ENCODE measurements around the gene SLC4A9.

SLC4A9 gene

GRCh38 chr5:140363631-140364471, 3.9 kb downstream of the SLC4A9 start:
- DNase-seq: no peak

- DNase-seq: no peak
Observed at GRCh38 chr5:140364472-140364765, 4.4 kb downstream of the SLC4A9 start.

DNA sequence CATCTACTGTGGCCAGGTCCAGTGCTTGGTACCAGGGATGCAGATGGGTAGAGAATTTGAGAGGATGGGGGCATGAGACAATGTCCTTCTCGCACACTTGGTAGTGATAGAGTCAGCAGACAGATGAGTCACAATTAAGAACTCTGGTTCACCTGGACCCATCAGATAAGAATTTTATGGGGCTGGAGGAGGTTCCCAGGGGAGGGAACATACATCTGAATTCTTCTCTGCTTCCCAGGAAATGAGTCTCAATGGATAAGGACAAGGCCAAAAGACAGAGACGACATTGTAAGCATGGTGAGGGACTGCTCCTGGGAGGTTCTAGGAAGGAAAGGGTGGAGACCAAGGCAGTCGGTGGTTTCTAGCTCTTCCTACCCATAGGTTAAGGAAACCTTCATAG, 5.3 kb downstream of the SLC4A9 start:
- no peak for DNase-seq

DNA sequence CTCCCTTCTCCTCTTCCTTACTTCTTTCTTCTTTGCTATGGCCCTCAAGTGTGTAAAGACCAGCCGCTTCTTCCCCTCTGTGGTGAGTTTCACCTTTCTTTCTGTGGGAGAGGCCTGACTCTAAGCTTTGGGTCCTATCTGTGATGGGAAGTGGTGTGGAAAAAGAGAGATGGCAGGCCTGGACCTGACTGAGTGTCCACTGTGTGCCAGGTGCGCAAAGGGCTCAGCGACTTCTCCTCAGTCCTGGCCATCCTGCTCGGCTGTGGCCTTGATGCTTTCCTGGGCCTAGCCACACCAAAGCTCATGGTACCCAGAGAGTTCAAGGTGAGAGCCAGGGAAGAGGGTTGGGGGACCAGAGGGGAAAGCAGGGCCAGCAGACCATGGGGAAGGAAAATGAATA, 5.9 kb downstream of the SLC4A9 start:
- no peak for DNase-seq

DNA sequence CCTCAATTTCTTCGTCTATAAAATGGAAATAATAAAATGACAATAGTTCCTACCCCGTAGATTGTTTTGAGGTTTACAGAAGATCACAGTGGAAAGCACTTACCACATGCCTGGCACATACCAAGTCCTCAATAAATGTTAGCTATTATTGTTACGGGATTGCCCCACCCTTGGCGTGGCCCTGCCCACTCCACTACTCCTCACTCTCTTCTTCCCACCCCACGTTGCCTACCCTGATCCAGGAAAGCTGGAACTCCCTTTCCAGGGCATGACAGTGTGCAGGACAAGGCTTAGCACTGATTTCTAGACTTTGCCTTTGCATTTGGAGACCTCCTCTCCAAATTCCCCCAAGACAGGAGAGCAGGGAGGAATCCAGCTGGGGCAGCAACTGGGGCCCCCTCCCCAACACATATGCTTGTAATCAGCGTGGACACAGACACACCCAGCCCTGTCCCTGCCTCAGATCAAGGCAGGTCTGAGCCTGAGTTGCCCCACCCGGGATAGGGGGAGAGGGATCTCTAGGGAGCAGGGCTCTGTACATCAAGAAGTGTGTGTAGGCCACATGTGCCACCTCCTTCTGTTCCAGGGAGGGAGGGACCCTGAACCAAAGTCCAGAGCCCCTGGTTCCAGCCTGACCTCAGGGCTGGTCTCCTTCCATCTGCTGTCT, 6.7 kb downstream of the SLC4A9 start:
- no peak for DNase-seq

GRCh38 chr5:140367256-140368013, 7.4 kb downstream of the SLC4A9 start:
- no peak for DNase-seq

DNA sequence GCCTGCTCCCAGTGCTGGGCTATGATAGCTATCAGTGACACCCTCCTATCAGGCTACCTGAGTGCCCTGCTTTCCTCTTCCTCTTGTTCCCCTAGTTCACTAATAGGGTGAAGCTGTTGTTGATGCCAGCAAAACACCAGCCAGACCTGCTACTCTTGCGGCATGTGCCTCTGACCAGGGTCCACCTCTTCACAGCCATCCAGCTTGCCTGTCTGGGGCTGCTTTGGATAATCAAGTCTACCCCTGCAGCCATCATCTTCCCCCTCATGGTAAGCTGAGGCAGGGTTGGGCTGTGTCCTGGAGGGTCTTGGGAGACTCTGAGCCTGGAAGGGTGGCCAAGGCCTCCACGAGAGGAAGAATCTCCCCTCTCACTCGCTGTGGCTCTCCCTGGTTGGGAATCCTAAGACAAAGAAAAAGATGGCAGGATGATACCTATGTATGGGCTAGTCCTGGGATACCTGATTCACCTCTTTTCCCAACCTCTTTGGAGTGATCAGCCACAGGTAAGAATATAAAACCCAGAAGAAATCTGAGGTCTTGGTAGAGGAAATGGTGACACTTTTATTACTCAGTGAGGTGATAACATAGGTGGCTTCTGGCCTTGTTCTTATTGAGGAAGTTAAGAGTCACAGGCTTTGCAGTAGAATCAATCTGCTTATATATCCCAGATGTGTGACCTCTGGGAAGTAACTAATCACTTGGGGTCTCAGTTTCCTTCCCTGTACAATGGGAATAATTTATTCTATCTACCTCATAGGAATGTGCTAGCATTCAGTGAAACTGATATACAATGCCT, 11.6 kb downstream of the SLC4A9 start:
- no peak for DNase-seq

DNA sequence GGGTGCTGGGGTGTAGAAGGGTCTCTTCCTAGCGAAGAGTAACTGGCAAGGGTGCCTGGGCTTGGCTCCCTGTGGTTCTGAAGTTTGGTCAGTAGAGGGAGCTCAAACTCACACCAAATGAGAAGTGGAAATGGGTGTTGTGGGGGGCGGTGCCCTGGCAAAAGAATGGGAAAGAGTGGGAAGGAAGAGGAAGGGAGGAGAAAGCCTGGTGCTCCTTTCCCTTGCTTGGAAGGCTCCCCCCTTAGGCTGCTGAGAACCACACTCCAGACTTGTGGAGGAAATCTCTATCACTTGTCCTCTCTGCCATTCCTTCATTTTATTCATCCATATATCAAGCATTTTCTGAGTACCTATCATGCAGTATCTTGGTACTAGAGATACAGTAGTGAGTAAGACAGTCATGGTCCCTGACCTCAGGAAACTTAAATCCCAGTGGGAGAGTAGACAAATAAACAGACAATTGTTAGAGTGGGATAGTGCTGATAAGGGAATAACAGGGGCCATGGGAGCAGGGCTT, 13.0 kb downstream of the SLC4A9 start:
- DNase-seq: peak; percentile 56

DNA sequence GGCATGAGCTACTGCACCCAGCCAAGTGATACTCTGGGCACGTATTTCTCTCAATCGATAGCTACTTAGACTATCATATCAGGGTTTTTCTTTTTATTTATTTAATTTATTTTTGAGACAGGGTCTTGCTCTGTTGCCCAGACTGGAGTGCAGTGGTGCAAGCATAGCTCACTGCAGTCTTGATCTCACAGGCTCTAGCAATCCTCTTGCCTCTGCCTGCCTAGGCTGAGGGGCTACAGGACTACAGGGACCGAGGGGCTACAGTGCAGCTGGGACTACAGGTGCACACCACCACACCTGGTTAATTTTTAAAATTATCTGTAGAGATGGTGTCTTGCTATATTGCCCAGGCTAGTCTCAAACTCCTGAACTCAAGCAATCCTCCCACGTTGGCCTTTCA, 21.4 kb downstream of the SLC4A9 start:
- DNase-seq: no peak

GRCh38 chr5:140381972-140382371, 22.0 kb downstream of the SLC4A9 start:
- no peak for DNase-seq

DNA sequence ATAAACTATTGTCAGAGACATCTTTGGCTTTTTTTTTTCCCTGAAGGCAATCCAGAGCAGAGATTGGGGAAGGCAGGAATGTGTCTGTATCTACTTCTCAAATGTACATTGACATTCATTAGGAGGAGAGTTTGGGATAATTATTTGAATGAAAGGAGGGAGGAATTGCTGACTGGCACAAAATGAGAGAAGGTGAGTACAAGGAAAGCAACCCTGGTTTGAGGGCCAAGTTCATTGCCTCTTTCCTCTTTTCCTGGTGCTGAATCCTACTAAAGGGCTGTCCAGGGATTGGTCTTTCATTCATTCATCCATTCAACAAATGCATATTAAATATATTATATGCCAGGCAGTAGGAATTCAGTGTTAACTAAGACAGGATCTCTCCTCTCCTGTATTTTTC, 22.9 kb downstream of the SLC4A9 start:
- no peak for DNase-seq

DNA sequence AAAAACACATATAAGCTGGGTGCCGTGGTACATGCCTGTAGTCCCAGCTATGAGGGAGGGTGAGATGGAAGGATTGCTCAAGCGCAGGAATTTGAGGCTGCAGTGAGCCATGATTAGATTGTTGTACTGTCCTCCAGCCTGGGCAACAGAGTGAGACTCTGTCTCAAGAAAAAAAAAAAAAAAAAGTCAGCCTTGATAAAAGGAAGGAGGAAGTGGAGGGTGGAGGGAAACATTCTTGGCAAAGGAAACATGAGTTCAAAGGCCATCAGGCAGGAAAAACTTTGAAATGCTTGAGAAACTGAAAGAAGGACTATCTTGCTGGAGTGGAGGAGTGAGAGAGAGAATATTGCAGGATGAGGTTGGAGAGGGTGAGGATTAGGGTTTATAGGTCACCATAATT, 23.3 kb downstream of the SLC4A9 start:
- no peak for DNase-seq

GRCh38 chr5:140388052-140388451, 28.1 kb downstream of the SLC4A9 start:
- no peak for DNase-seq

DNA sequence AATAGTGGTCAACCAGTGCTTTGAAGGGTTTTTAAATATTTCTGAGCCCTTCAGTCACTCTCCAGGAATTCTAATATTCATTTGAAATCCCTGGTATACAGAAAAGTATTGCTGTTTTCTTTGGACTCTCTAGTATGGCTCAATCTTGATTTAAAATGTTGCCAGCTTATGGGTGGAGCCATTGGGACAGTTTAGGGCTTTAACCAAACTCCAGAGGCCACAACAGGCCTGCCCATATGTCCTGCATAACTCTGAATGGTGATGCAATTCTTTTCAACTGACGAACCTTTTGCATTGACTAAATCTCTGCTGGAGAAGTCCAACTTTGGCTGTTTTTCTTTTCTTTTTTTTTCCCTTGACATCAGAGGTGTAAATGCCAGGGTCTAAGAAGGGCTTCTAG, 31.3 kb downstream of the SLC4A9 start:
- DNase-seq: no peak

DNA sequence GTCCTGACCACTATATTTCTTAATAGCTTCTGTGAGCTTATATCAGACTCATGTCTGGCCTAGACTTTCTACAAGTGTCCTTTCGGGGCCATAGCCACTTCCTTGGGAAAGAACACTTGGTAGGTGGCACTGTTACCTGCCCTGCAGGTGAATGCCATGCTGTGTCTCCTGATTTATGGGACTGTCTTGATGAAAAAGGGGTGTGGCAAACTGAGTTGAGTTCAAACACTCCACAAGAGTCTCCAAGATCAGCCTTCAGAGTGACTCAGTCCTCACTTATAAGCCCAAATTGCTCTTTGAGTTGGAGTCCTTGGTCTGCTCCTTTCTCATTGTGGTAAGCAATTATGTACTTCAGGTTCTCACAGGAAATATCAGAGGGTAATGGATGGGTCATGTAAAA, 31.7 kb downstream of the SLC4A9 start:
- DNase-seq: no peak

GRCh38 chr5:140393738-140394137, 33.7 kb downstream of the SLC4A9 start:
- DNase-seq: no peak

- DNase-seq: no peak
Observed at GRCh38 chr5:140398379-140398811, 38.4 kb downstream of the SLC4A9 start.

- no peak for DNase-seq
Observed at GRCh38 chr5:140399979-140400729, 40.2 kb downstream of the SLC4A9 start.

DNA sequence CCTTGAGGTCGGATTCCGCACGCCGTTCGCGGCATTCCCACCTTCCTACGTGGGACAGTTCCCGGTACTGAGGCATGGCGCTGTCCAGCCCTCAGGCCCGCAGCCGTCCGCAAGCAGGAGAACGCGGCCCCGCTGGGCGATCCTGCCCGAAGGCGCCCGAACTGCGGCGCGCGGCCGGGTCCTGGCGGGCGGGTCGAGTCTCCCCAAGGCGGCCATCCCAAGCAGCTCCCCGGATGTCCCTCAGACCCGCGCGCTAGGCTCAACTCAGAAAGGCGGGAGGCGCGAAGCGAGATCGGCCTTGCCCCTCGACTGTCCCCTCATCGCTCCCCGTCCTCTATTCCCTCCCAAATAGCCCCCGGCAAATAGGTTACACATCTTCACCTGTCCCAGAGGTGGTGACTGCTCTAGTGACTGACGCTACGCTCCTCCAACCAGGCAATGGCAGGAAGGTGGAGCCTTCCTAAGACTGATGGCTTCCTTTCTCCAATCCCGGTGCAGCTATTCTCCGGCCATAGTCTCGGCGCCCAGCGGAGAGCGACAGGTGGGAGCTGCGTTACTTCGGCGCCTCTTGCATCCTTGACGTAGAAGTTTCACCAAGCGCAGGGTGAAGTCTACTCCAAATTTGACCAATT, 40.9 kb downstream of the SLC4A9 start:
- DNase-seq: peak; percentile 91

GRCh38 chr5:140401362-140402257, 41.6 kb downstream of the SLC4A9 start, which contains the start of gene ANKHD1:
TSS of gene ANKHD1 (plus strand) at chr5:140401833. CDS start at chr5:140401968, 135 bp downstream.
- DNase-seq: peak; percentile 99
